IMR-90 (cell line): ENCODE results near the gene TSPAN16. TPM values are rescaled to one million over a fixed set of nuclear protein-coding genes. Genes with fewer than 3 reads are reported as not detected.

ENCODE experiments used
- ATAC-seq: fragments of 200-7000 bp; cut with Tn5 transposase; 2 replicates; pipeline ENCODE4 v1.9.1; 2020; ENCODE audit warnings: low read depth, mild to moderate bottlenecking, moderate library complexity
- BruUV-seq: library from RNA; stranded (reverse); fragments of 400-500 nt; replicated peaks from 2 replicates; lab custom pipeline; 2021; lab: Mats Ljungman, UMichigan
- CTCF ChIA-PET: fragments of 300-600 bp; formaldehyde crosslinking; extraction: SDS; loops from one replicate; lab custom pipeline; 2021; ENCODE audit warnings: antibody characterized with exemption; lab: Yijun Ruan, JAX
- POLR2A ChIA-PET: fragments of 300-600 bp; sonication (Branson Sonifier 250); formaldehyde crosslinking; loops from one replicate; lab custom pipeline; 2022; ENCODE audit warnings: antibody characterized with exemption; ENCODE audit not compliant: unreplicated experiment; lab: Charles Lee
- DNase-seq: peaks from one replicate; pipeline ENCODE4 v3.0.0; 2013
- H2AFZ ChIP-seq: replicated peaks from 2 replicates; pipeline ENCODE3; 2013; ENCODE audit warnings: low read length, mild to moderate bottlenecking; ENCODE audit not compliant: poor library complexity
- H2AK5ac ChIP-seq: 2 replicates; pipeline ENCODE4 v1.6.1; 2013; ENCODE audit warnings: low read depth, low read length, inconsistent platforms
- H2AK9ac ChIP-seq: replicated peaks from 2 replicates; pipeline ENCODE3; 2013; ENCODE audit warnings: mild to moderate bottlenecking, low read depth, low read length, moderate library complexity; ENCODE audit not compliant: poor library complexity
- H2BK120ac ChIP-seq: 2 replicates; pipeline ENCODE4 v1.6.1; 2013; ENCODE audit warnings: low read depth, low read length, inconsistent platforms
- H2BK15ac ChIP-seq: 3 replicates; pipeline ENCODE4 v1.6.1; 2013; ENCODE audit warnings: low read depth, low read length, inconsistent platforms
- H2BK20ac ChIP-seq: 2 replicates; pipeline ENCODE4 v1.6.1; 2013; ENCODE audit warnings: low read depth, mild to moderate bottlenecking, inconsistent platforms, low read length, moderate library complexity
- H2BK5ac ChIP-seq: 2 replicates; pipeline ENCODE4 v1.6.1; 2013; ENCODE audit warnings: mild to moderate bottlenecking, low read depth, low read length, inconsistent platforms; ENCODE audit not compliant: poor library complexity, severe bottlenecking
- H3K14ac ChIP-seq: replicated peaks from 2 replicates; pipeline ENCODE4 v1.6.1; 2013; ENCODE audit warnings: low read depth, low read length, inconsistent platforms
- H3K18ac ChIP-seq: 2 replicates; pipeline ENCODE4 v1.6.1; 2013; ENCODE audit warnings: low read depth, low read length, control low read depth
- H3K23ac ChIP-seq: 2 replicates; pipeline ENCODE4 v1.6.1; 2013; ENCODE audit warnings: low read depth, low read length, inconsistent platforms
- H3K27ac ChIP-seq: 2 replicates; pipeline ENCODE4 v1.5.1; 2013; ENCODE audit warnings: mild to moderate bottlenecking, control low read depth, low read length; ENCODE audit not compliant: insufficient read depth
- H3K27me3 ChIP-seq: 2 replicates; pipeline ENCODE4 v1.6.1; 2013; ENCODE audit warnings: low read length; ENCODE audit not compliant: control insufficient read depth, insufficient read depth
- H3K36me3 ChIP-seq: 2 replicates; pipeline ENCODE4 v1.6.1; 2013; ENCODE audit warnings: low read length, mixed read lengths; ENCODE audit not compliant: control insufficient read depth, insufficient read depth
- H3K4ac ChIP-seq: 2 replicates; pipeline ENCODE4 v1.6.1; 2013; ENCODE audit warnings: low read depth, low read length, inconsistent platforms
- H3K4me1 ChIP-seq: 2 replicates; pipeline ENCODE4 v1.6.1; 2013; ENCODE audit warnings: low read length, mixed read lengths; ENCODE audit not compliant: control insufficient read depth, insufficient read depth
- H3K4me2 ChIP-seq: 2 replicates; pipeline ENCODE4 v1.6.1; 2013; ENCODE audit warnings: low read depth, mild to moderate bottlenecking, control low read depth, low read length, moderate library complexity
- H3K4me3 ChIP-seq: 2 replicates; pipeline ENCODE4 v1.5.1; 2013; ENCODE audit warnings: low read depth, mild to moderate bottlenecking, control low read depth, low read length, moderate library complexity; ENCODE audit not compliant: insufficient read depth
- H3K56ac ChIP-seq: 2 replicates; pipeline ENCODE4 v1.6.1; 2013; ENCODE audit warnings: low read length, inconsistent platforms; ENCODE audit not compliant: insufficient read depth; ENCODE audit errors: extremely low read depth
- H3K79me1 ChIP-seq, 2 experiments: 2 replicates each; pipeline ENCODE4 v1.6.1; 2013; ENCODE audit warnings: low read length in 2 of 2, inconsistent platforms in 1 of 2, low read depth in 1 of 2
- H3K9ac ChIP-seq: 2 replicates; pipeline ENCODE4 v1.6.1; 2013; ENCODE audit warnings: low read depth, low read length, control low read depth
- H3K9me1 ChIP-seq: 2 replicates; pipeline ENCODE4 v1.6.1; 2013; ENCODE audit warnings: low read length, inconsistent platforms; ENCODE audit not compliant: insufficient read depth
- H3K9me3 ChIP-seq: 2 replicates; pipeline ENCODE4 v1.6.1; 2013; ENCODE audit warnings: low read length; ENCODE audit not compliant: control insufficient read depth, insufficient read depth
- H4K20me1 ChIP-seq: 2 replicates; pipeline ENCODE4 v1.6.1; 2013; ENCODE audit warnings: low read length, inconsistent platforms; ENCODE audit not compliant: insufficient read depth
- H4K5ac ChIP-seq: 2 replicates; pipeline ENCODE4 v1.6.1; 2013; ENCODE audit warnings: mild to moderate bottlenecking, low read depth, low read length, control low read depth
- H4K8ac ChIP-seq, 2 experiments: 2 replicates each; pipeline ENCODE4 v1.6.1; 2013; ENCODE audit warnings: low read depth in 2 of 2, low read length in 2 of 2, control low read depth in 1 of 2, inconsistent platforms in 1 of 2
- H4K91ac ChIP-seq: 2 replicates; pipeline ENCODE4 v1.6.1; 2013; ENCODE audit warnings: low read depth, low read length, inconsistent platforms; ENCODE audit not compliant: insufficient read depth
- BHLHE40 ChIP-seq: fragments of 150-350 bp; IDR thresholded peaks from 2 replicates; pipeline ENCODE4 v1.6.1; 2016; ENCODE audit warnings: mild to moderate bottlenecking, low read depth, low read length
- CTCF ChIP-seq: conservative IDR thresholded peaks from 2 replicates; pipeline ENCODE4 v1.5.1; 2012; ENCODE audit warnings: mild to moderate bottlenecking, low read depth, low read length, improper control_type of control experiment
- ELK1 ChIP-seq: fragments of 150-350 bp; IDR thresholded peaks from 2 replicates; pipeline ENCODE4 v1.6.1; 2016; ENCODE audit warnings: low read depth, mild to moderate bottlenecking, low read length, moderate library complexity, borderline replicate concordance
- FOS ChIP-seq: fragments of 150-350 bp; IDR thresholded peaks from 2 replicates; pipeline ENCODE4 v1.6.1; 2016; ENCODE audit warnings: low read depth, low read length
- MAZ ChIP-seq: IDR thresholded peaks from 2 replicates; pipeline ENCODE4 v1.6.1; 2012; ENCODE audit warnings: low read depth, mild to moderate bottlenecking, low read length, improper control_type of control experiment, moderate library complexity, borderline replicate concordance
- MXI1 ChIP-seq: IDR thresholded peaks from 2 replicates; pipeline ENCODE4 v1.6.1; 2012; ENCODE audit warnings: low read depth, mild to moderate bottlenecking, low read length, moderate library complexity, borderline replicate concordance
- NFE2L2 ChIP-seq: fragments of 150-350 bp; IDR thresholded peaks from 2 replicates; pipeline ENCODE4 v1.6.1; 2016; ENCODE audit warnings: low read depth, mild to moderate bottlenecking, low read length
- RAD21 ChIP-seq: IDR thresholded peaks from 2 replicates; pipeline ENCODE4 v1.6.1; 2012; ENCODE audit warnings: low read length, improper control_type of control experiment
- USF2 ChIP-seq: fragments of 150-350 bp; IDR thresholded peaks from 2 replicates; pipeline ENCODE4 v1.6.1; 2017; ENCODE audit warnings: mild to moderate bottlenecking, antibody characterized with exemption, low read length, low read depth
- WGBS, 2 experiments: methylation state at CpG; one replicate each; pipeline versions ENCODE4 v1.1.5 to v1.1.7; 2013; ENCODE audit warnings: missing lambda C conversion rate in 2 of 2; ENCODE audit not compliant: insufficient read length in 1 of 2; ENCODE audit errors: extremely low coverage in 2 of 2; 5-methylcytosine and 5-hydroxymethylcytosine counted together
- dilution Hi-C: fragments of 300-500 bp; cut with HindIII; formaldehyde crosslinking; loops from one replicate; pipeline ENCODE4 v1.14.3; 2018; ENCODE audit warnings: low sequenced_read_pairs; ENCODE audit not compliant: unreplicated experiment
- in situ Hi-C: fragments of 300-500 bp; cut with MboI; formaldehyde crosslinking; loops from 3 replicates; pipeline ENCODE4 v1.14.3; 2019; ENCODE audit warnings: low sequenced_read_pairs, inconsistent platforms, mixed read lengths
- intact Hi-C: fragments of 100-400 bp; cut with micrococcal nuclease; formaldehyde crosslinking; loops from 2 replicates; pipeline ENCODE4 v1.10.0; 2022
- polyA plus RNA-seq, 3 experiments: library from polyadenylated mRNA; depleted of rRNA; stranded (reverse); fragments of >200 nt; gene quantifications; 2 replicates each; pipeline ENCODE4 v1.2.3, GENCODE V29; 2012; ENCODE audit warnings: low replicate concordance in 1 of 3
- total RNA-seq: library from RNA; depleted of rRNA; stranded (reverse); fragments of >200 nt; gene quantifications from 2 replicates; pipeline ENCODE4 v1.2.3, GENCODE V29; 2012

TSPAN16 gene
- total and polyA plus RNA-seq, 2 of the 4 experiments (the other 2 are of a cell fraction) = not detected

- peaks cover 3 to 4% of the 10 kb centered on the region in 2 experiments; a peak in 2 of 4 replicates for H3K79me1 ChIP-seq
- CTCF ChIA-PET = interaction anchor here (0.8 kb wide), 1 partner anchor 86 kb away, joined by 4 read pairs; no protein-coding TSS in a partner anchor
- H3K9me1 ChIP-seq = no peaks in the 10 kb centered on the region
- no peak overlapping the region for H2BK5ac ChIP-seq
- H4K91ac ChIP-seq = no peak overlapping the region
- H3K9me3 ChIP-seq = no peaks in the 10 kb centered on the region
- no peak overlapping the region for H2BK15ac ChIP-seq
- no peak overlapping the region for H3K4me2 ChIP-seq
- no peak overlapping the region for H4K8ac ChIP-seq
- no peak overlapping the region for H2BK120ac ChIP-seq
- ATAC-seq (no peak), DNase-seq (no peak)
- no peak overlapping the region for H3K27ac ChIP-seq
- peaks cover 18% of the 10 kb centered on the region for H3K36me3 ChIP-seq
- no TSS peak for BruUV-seq
- H3K4me1 ChIP-seq = peaks cover 2% of the 10 kb centered on the region; the same call in 1 of the 2 replicates
- H4K5ac ChIP-seq = no peak overlapping the region
- in situ Hi-C loops = no loop called here
- H3K56ac ChIP-seq = no peak overlapping the region
- H2AFZ ChIP-seq = no peak overlapping the region
- no peak overlapping the region for H3K23ac ChIP-seq
- H3K14ac ChIP-seq = no peak overlapping the region
- no peak for TF ChIP-seq MXI1
- no peak for TF ChIP-seq RAD21
- TF ChIP-seq FOS = no peak
- TF ChIP-seq ELK1 = no peak
- no peak for TF ChIP-seq NFE2L2
- no peak for TF ChIP-seq BHLHE40
- no peak for TF ChIP-seq USF2
- TF ChIP-seq CTCF = no peak
- TF ChIP-seq MAZ = no peak
- WGBS, 2 experiments = 100% methylated on average over 2 of the region's 5 CpGs; no CpG with 5 or more reads in 1 of the 2 experiments
- no peak overlapping the region for H2AK5ac ChIP-seq
- no peak overlapping the region for H3K9ac ChIP-seq
- H4K20me1 ChIP-seq = no peaks in the 10 kb centered on the region; the same call in 1 of the 2 replicates
- dilution Hi-C loops = no loop called here
- no peak overlapping the region for H3K18ac ChIP-seq
- no peak overlapping the region for H2AK9ac ChIP-seq
- intact Hi-C loops = no loop called here
- no peak overlapping the region for H2BK20ac ChIP-seq
- H3K4ac ChIP-seq = no peak overlapping the region
- no peaks in the 10 kb centered on the region for H3K27me3 ChIP-seq
- H3K4me3 ChIP-seq = no peak overlapping the region
- POLR2A ChIA-PET = no interaction called here
These were observed 41.3 kb upstream of the TSPAN16 start for GRCh38 chr19:11254666-11255065.
